Naive thymus-derived CD8-positive, alpha-beta T cell (primary cell): Measurements from ENCODE around the gene ANKS1B. TPM values are rescaled to one million over a fixed set of nuclear protein-coding genes. Genes with fewer than 3 reads are reported as not detected.

Experiments
- ATAC-seq, 2 donors: fragments of 150-1000 bp; cut with Tn5 transposase in 1 of 2; sonication (Bioruptor Pico), chemical (Tn5 transposase) in 1 of 2; 1 replicate in 1 of 2; 2 replicates in 1 of 2; pipeline ENCODE4 v1.10.0; 2021; ENCODE audit warnings: mild to moderate bottlenecking in 2 of 2, moderate library complexity in 2 of 2
- POLR2A ChIA-PET: fragments of 350-600 bp; sonication (Branson Sonifier 250); formaldehyde crosslinking; loops from one replicate; lab custom pipeline; 2021; ENCODE audit warnings: antibody characterized with exemption; lab: Charles Lee
- DNase-seq, 10 donors: peaks; one replicate each; pipeline versions ENCODE4 v3.0.0 to v3.0.0-alpha.2; 2020 to 2022
- H3K27ac Mint-ChIP-seq, 10 donors: one replicate each; pipeline ENCODE4 v1.8.0; 2020 to 2022; ENCODE audit warnings: mild to moderate bottlenecking in 10 of 10, mixed read lengths in 10 of 10, moderate library complexity in 4 of 10, inconsistent platforms in 1 of 10
- H3K27me3 Mint-ChIP-seq, 5 donors: one replicate each; pipeline ENCODE4 v1.8.0; 2021 to 2022; ENCODE audit warnings: mixed read lengths in 5 of 5
- H3K36me3 Mint-ChIP-seq, 3 donors: one replicate each; pipeline ENCODE4 v1.8.0; 2020 to 2022; ENCODE audit warnings: mixed read lengths in 3 of 3, mild to moderate bottlenecking in 2 of 3, inconsistent platforms in 1 of 3
- H3K4me1 Mint-ChIP-seq, 4 donors: one replicate each; pipeline ENCODE4 v1.8.0; 2021 to 2022; ENCODE audit warnings: mixed read lengths in 4 of 4
- H3K4me3 Mint-ChIP-seq, 10 donors: one replicate each; pipeline ENCODE4 v1.8.0; 2020 to 2022; ENCODE audit warnings: mild to moderate bottlenecking in 10 of 10, mixed read lengths in 10 of 10, moderate library complexity in 6 of 10, inconsistent platforms in 1 of 10
- H3K9me3 Mint-ChIP-seq, 9 donors: one replicate each; pipeline ENCODE4 v1.8.0; 2020 to 2022; ENCODE audit warnings: mixed read lengths in 9 of 9, mild to moderate bottlenecking in 3 of 9, inconsistent platforms in 1 of 9, moderate library complexity in 1 of 9
- polyA plus RNA-seq, 3 donors: library from polyadenylated mRNA; unstranded; fragments of 300-500 nt; fragmentation: Illumina TruSeq; gene quantifications; one replicate each; pipeline ENCODE4 v1.2.3, GENCODE V29; 2021
- total RNA-seq, 8 experiments: library from RNA in 2 of 8; stranded (reverse) in 2 of 8; gene quantifications; one replicate each; pipeline ENCODE4 v1.2.3 and lab custom pipeline; 2021 to 2026

ANKS1B gene
- total and polyA plus RNA-seq, 5 experiments from 2014 or later: not detected

- Mint-ChIP-seq H3K27ac (no peak overlapping the region), H3K4me3 (no peak overlapping the region), H3K4me1 (no peaks in the 10 kb centered on the region), H3K27me3 (peaks cover 0 to 4% (median 2%) of the 10 kb centered on the region in 5 donors), H3K9me3 (peaks cover 0 to 7% (median 0%) of the 10 kb centered on the region in 9 donors), H3K36me3 (no peaks in the 10 kb centered on the region)
- POLR2A ChIA-PET: no interaction called here
- no peak for DNase-seq
- ATAC-seq: no peak
These were observed 26.8 kb downstream of the ANKS1B start for GRCh38 chr12:99957866-99958466.

DNA sequence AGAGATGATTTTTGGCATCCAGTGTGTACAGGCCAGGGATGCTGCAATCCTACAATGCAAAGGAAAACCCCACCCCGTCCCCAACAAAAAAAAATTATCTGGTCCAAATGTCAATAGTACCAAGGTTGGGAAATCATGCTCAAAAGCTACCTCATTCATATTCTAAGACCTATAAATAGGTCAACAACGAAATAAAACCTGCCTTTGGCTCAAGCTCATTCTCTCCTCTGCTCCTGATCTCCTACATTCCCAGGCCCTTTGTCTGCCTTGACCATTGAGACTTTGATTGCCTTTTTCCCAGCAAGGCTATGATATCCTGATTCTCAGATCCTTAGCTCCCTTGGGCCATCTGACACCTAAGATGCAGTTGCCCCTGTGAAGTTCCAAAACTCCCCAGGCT lies 30.0 kb downstream of the ANKS1B start:
- Mint-ChIP-seq H3K27ac (no peak overlapping the region), H3K36me3 (no peaks in the 10 kb centered on the region), H3K9me3 (peaks cover 0 to 2% (median 0%) of the 10 kb centered on the region in 9 donors), H3K4me1 (no peaks in the 10 kb centered on the region), H3K4me3 (no peak overlapping the region), H3K27me3 (peaks cover 0 to 4% (median 2%) of the 10 kb centered on the region in 5 donors)
- DNase-seq (no peak), ATAC-seq (no peak)
- POLR2A ChIA-PET: no interaction called here

DNA sequence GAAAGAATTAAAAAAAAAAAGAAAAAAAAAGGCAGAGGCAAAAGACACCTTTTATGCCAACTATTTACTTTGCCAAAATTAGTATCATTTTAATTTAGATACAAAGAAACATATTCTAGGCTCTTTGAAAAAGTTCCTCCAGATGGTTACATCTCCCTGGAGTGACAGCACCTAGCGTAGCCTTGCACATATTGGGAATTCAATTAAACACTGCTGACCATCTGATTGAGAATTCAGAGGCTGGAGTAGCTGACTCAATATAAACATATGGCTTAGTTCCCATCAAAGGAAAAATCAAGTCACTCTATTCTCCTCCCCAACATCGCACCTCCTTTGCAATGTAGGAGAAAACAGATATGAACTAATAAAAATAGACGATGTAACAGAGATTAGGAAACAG lies 36.4 kb downstream of the ANKS1B start:
- POLR2A ChIA-PET: no interaction called here
- DNase-seq: no peak
- Mint-ChIP-seq H3K36me3 (no peaks in the 10 kb centered on the region), H3K9me3 (no peaks in the 10 kb centered on the region), H3K4me3 (no peak overlapping the region), H3K27me3 (peaks cover 2 to 17% (median 5%) of the 10 kb centered on the region in 5 donors), H3K4me1 (no peaks in the 10 kb centered on the region), H3K27ac (no peak overlapping the region)
- ATAC-seq: no peak

- no peak for DNase-seq
- POLR2A ChIA-PET: no interaction called here
- no peaks in the 10 kb centered on the region for H3K4me1 Mint-ChIP-seq
These were observed 38.6 kb downstream of the ANKS1B start for GRCh38 chr12:99946131-99946530.

DNA sequence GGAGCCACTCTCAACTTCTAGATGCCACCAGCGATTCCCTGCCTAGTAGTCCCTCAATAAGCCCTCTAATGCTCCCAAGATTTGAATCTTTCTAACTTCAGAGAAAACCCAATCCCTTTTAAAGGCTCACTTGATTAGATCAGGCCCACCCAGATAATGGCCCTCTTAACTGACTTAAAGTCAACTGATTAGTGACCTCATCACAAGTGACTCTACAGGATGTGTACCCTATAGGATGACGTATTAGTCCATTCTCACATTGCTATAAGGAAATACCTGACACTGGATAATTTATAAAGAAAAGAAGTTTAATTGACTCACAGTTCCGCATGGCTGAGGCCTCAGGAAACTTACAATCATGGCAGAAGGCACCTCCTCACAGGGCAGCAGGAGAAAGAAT lies 49.1 kb downstream of the ANKS1B start:
- no peaks in the 10 kb centered on the region for H3K36me3 Mint-ChIP-seq
- no peak for ATAC-seq
- DNase-seq: no peak
- H3K27me3 Mint-ChIP-seq: peaks cover 0 to 18% (median 0%) of the 10 kb centered on the region in 5 donors
- H3K4me3 Mint-ChIP-seq: no peak overlapping the region
- no peak overlapping the region for H3K27ac Mint-ChIP-seq
- no peaks in the 10 kb centered on the region for H3K4me1 Mint-ChIP-seq
- peaks cover 0 to 16% (median 0%) of the 10 kb centered on the region in 9 donors for H3K9me3 Mint-ChIP-seq
- POLR2A ChIA-PET: no interaction called here

More at GRCh38 chr12:99946131-99946530, 38.6 kb downstream of the ANKS1B start:
- no peaks in the 10 kb centered on the region for H3K36me3 Mint-ChIP-seq
- no peak overlapping the region for H3K27ac Mint-ChIP-seq
- no peaks in the 10 kb centered on the region for H3K9me3 Mint-ChIP-seq
- no peak overlapping the region for H3K4me3 Mint-ChIP-seq
- peaks cover 2 to 17% (median 5%) of the 10 kb centered on the region in 5 donors for H3K27me3 Mint-ChIP-seq
- no peak for ATAC-seq

DNA sequence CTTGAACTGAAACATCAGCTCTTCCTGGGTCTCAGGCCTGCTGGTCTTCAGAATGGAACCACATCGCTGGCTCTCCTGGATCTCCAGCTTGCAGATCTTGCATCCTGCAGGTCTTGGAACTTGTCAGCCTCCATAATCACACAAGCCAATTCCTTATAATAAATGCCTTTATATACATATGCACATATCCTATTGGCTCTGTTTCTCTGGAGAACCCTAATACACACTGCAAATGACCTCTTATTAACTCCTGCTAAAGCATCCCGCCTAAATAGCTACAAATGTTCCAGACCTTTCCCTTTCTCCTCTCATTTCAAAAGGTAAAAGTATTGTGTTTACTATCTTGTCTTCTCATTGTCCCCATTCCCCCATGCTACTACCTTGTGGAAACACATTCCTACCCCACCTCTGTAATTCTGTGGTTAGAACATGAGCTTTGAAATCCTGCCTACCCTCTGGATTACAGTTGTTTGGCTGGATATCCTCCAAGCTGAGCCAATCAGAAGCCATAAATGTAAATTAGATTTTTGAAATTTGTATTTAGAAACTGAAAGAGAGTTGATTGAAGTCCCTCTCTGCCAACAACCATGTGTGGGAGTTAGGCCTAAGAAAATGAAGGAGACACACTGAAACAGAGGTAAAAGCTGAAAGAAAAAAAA lies 58.1 kb downstream of the ANKS1B start:
- Mint-ChIP-seq H3K27ac (no peak overlapping the region), H3K4me3 (no peak overlapping the region), H3K27me3 (peaks cover 0 to 5% (median 0%) of the 10 kb centered on the region in 5 donors), H3K36me3 (no peaks in the 10 kb centered on the region), H3K9me3 (peaks cover 0 to 7% (median 1%) of the 10 kb centered on the region in 9 donors), H3K4me1 (no peaks in the 10 kb centered on the region)
- no peak for ATAC-seq
- POLR2A ChIA-PET: no interaction called here
- no peak for DNase-seq

DNA sequence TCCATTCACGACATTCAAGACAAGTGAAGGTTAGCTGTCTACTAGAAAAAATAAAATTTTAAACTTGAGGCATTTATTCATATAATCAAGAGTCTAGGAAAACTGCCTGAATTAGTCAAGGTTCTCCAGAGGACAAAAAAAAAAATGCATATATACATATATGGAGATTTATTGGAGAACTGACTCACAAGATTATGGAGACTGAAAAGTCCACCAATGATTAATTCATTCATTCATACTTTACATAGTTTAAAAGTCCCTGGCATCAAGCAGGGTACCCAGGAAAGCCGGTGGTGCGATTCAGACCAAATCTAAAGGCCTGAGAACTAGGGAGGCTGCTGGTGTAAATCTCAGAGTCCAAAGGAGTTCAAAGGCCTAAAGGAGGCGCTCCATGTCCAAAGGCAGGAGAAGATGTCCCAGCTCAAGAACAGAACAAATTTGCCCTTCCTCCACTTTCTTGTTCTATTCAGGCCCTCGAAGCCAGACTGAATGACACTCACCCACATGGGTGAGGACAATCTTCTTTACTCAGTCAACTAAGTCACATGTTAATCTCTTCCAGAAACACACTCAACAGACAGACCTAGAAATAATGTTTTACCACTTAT lies 64.3 kb downstream of the ANKS1B start:
- H3K27ac Mint-ChIP-seq: no peak overlapping the region
- H3K4me1 Mint-ChIP-seq: no peaks in the 10 kb centered on the region
- ATAC-seq: no peak
- H3K4me3 Mint-ChIP-seq: no peak overlapping the region
- peaks cover 0 to 2% (median 0%) of the 10 kb centered on the region in 5 donors for H3K27me3 Mint-ChIP-seq
- POLR2A ChIA-PET: no interaction called here
- no peaks in the 10 kb centered on the region for H3K36me3 Mint-ChIP-seq
- DNase-seq: no peak
- peaks cover 0 to 10% (median 0%) of the 10 kb centered on the region in 9 donors for H3K9me3 Mint-ChIP-seq

DNA sequence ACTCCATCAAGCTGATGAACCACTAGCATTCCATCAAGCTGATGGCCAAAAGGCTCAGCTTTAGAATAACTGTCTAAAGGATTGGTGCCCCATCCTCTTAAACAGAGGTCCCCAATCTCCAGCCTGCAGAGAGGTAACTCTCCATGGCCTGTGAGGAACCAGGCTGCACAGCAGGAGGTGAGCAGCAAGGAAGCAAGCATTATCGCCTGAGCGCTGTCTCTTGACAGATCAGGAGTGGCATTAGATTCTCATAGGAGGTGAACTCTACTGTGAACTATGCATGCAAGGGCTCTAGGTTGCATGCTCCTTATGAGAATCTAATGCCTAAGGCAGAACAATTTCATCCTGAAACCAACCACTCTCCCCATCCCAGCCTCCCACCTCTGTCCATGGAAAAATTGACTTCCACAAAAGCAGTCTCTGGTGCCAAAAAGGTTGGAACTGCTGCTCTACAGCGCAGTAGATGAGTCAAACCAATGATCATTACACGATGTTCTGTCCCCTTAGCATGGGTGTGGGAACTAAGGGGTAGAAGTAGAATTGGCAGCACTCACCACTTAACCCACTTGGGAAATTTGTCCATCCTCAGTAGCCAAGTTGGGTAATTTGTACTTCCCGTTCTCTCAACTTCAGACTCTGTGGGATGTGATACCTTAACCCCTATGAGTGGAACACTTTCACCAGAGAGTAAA lies 66.9 kb downstream of the ANKS1B start:
- POLR2A ChIA-PET: no interaction called here

GRCh38 chr12:99916555-99916954 lies 68.2 kb downstream of the ANKS1B start:
- H3K36me3 Mint-ChIP-seq: no peaks in the 10 kb centered on the region
- no peak overlapping the region for H3K4me3 Mint-ChIP-seq
- H3K9me3 Mint-ChIP-seq: peaks cover 0 to 7% (median 0%) of the 10 kb centered on the region in 9 donors
- H3K27ac Mint-ChIP-seq: no peak overlapping the region
- no peaks in the 10 kb centered on the region for H3K4me1 Mint-ChIP-seq
- peaks cover 0 to 5% (median 0%) of the 10 kb centered on the region in 5 donors for H3K27me3 Mint-ChIP-seq
- ATAC-seq (no peak), DNase-seq (no peak)
- POLR2A ChIA-PET: no interaction called here

More for the DNA sequence above, 66.9 kb downstream of the ANKS1B start:
- DNase-seq (no peak), ATAC-seq (no peak)
- peaks cover 0 to 5% (median 0%) of the 10 kb centered on the region in 5 donors for H3K27me3 Mint-ChIP-seq
- H3K4me3 Mint-ChIP-seq: no peak overlapping the region
- no peaks in the 10 kb centered on the region for H3K4me1 Mint-ChIP-seq
- peaks cover 0 to 9% (median 0%) of the 10 kb centered on the region in 9 donors for H3K9me3 Mint-ChIP-seq
- no peak overlapping the region for H3K27ac Mint-ChIP-seq
- H3K36me3 Mint-ChIP-seq: no peaks in the 10 kb centered on the region

GRCh38 chr12:99915251-99916082 lies 69.3 kb downstream of the ANKS1B start:
- H3K36me3 Mint-ChIP-seq: no peaks in the 10 kb centered on the region
- H3K4me3 Mint-ChIP-seq: no peak overlapping the region
- no peaks in the 10 kb centered on the region for H3K4me1 Mint-ChIP-seq
- H3K9me3 Mint-ChIP-seq: peaks cover 0 to 4% (median 0%) of the 10 kb centered on the region in 9 donors
- peaks cover 0 to 5% (median 0%) of the 10 kb centered on the region in 5 donors for H3K27me3 Mint-ChIP-seq
- ATAC-seq: no peak
- DNase-seq: no peak
- POLR2A ChIA-PET: no interaction called here
- H3K27ac Mint-ChIP-seq: no peak overlapping the region

DNA sequence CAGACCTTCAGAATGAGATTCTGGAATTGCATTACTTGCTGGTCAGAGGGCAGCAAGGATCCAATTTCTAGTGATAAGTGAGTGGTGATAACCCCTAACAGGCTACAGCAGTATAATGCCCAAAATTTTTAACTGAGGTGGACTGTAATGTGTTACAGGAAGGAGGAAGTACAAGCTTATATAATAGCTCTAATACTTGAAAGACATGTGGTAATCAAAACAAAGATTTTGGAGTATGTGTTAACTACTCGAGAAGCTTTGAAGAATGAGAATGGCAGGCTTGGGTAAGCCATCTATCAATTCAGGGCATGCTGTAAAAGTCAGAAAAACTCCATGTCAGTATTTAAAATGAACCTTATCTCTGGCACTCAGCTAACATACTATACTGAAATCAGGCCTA lies 70.5 kb downstream of the ANKS1B start:
- Mint-ChIP-seq H3K4me3 (no peak overlapping the region), H3K36me3 (no peaks in the 10 kb centered on the region), H3K27ac (no peak overlapping the region), H3K4me1 (no peaks in the 10 kb centered on the region), H3K27me3 (peaks cover 0 to 5% (median 1%) of the 10 kb centered on the region in 5 donors), H3K9me3 (peaks cover 0 to 9% (median 0%) of the 10 kb centered on the region in 9 donors)
- POLR2A ChIA-PET: no interaction called here
- ATAC-seq: no peak
- DNase-seq: no peak

DNA sequence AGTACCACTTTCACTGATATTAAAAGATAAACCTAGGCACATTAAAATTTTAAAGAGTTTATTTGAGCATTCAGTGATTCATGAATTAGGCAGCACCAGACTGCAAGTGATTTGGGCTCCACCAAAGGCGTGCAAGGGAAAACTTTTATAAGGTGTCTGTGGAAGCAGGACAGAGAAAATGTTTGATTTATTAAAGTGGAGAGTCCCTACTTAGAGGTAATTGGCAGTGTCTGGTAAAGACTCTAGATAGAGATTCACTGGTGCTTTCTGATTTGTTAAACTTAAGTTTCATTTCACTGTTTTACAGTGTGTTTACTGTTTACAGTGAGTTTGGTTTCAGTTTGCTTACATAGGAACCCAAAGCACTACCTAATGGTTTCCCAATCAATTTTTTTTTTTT lies 72.8 kb downstream of the ANKS1B start:
- ATAC-seq (no peak), DNase-seq (no peak)
- H3K4me3 Mint-ChIP-seq: no peak overlapping the region
- H3K36me3 Mint-ChIP-seq: no peaks in the 10 kb centered on the region
- peaks cover 0 to 5% (median 1%) of the 10 kb centered on the region in 5 donors for H3K27me3 Mint-ChIP-seq
- POLR2A ChIA-PET: no interaction called here
- H3K27ac Mint-ChIP-seq: no peak overlapping the region
- H3K4me1 Mint-ChIP-seq: no peaks in the 10 kb centered on the region
- H3K9me3 Mint-ChIP-seq: peaks cover 0 to 9% (median 0%) of the 10 kb centered on the region in 9 donors
